SK-N-SH treated with all-trans-retinoic acid at 6 μM for 48 hours (cell line): ENCODE measurements around the gene GPRC6A.

ENCODE experiments used
- ATAC-seq: fragments of 200-7000 bp; cut with Tn5 transposase; 3 replicates; pipeline ENCODE4 v1.9.1; 2020; ENCODE audit warnings: mild to moderate bottlenecking, moderate library complexity
- ARNTL ChIP-seq: fragments of 450-650 bp; formaldehyde crosslinking; IDR thresholded peaks from 2 replicates; pipeline ENCODE4 v1.5.0; 2020; ENCODE audit warnings: low read depth, mild to moderate bottlenecking, moderate library complexity, borderline replicate concordance
- BACH2 ChIP-seq: fragments of 250-450 bp; sonication (Bioruptor Pico); IDR thresholded peaks from 2 replicates; pipeline ENCODE4 v1.9.0; 2021; ENCODE audit warnings: mild to moderate bottlenecking, borderline replicate concordance
- CSDC2 ChIP-seq: fragments of 250-450 bp; sonication (Bioruptor Pico); IDR thresholded peaks from 2 replicates; pipeline ENCODE4 v1.5.0; 2020; ENCODE audit warnings: mild to moderate bottlenecking, moderate library complexity
- ESRRG ChIP-seq: fragments of 250-450 bp; sonication (Bioruptor Pico); IDR thresholded peaks from 2 replicates; pipeline ENCODE4 v1.6.1; 2021; ENCODE audit warnings: mild to moderate bottlenecking
- GLIS3 ChIP-seq: fragments of 250-450 bp; sonication (Bioruptor Pico); IDR thresholded peaks from 2 replicates; pipeline ENCODE4 v1.5.0; 2020; ENCODE audit warnings: mild to moderate bottlenecking, moderate library complexity
- OSR1 ChIP-seq: fragments of 250-450 bp; sonication (Bioruptor Pico); IDR thresholded peaks from 2 replicates; pipeline ENCODE4 v1.8.0; 2022; ENCODE audit warnings: moderate library complexity, mild to moderate bottlenecking, inconsistent platforms
- PPARA ChIP-seq: fragments of 250-450 bp; sonication (Bioruptor Pico); IDR thresholded peaks from 2 replicates; pipeline ENCODE4 v1.5.0; 2020; ENCODE audit warnings: mild to moderate bottlenecking, borderline replicate concordance
- RARB ChIP-seq: fragments of 250-450 bp; sonication (Bioruptor Pico); IDR thresholded peaks from 2 replicates; pipeline ENCODE4 v1.8.0; 2021; ENCODE audit warnings: mild to moderate bottlenecking, moderate library complexity
- SNAI2 ChIP-seq: fragments of 250-450 bp; sonication (Bioruptor Pico); IDR thresholded peaks from 2 replicates; pipeline ENCODE4 v1.5.0; 2020; ENCODE audit warnings: mild to moderate bottlenecking, moderate library complexity
- TCF4 ChIP-seq: fragments of 250-450 bp; sonication (Bioruptor Pico); IDR thresholded peaks from 2 replicates; pipeline ENCODE4 v1.8.0; 2021; ENCODE audit warnings: mild to moderate bottlenecking, moderate library complexity, borderline replicate concordance
- ZC3H10 ChIP-seq: fragments of 250-450 bp; sonication (Bioruptor Pico); IDR thresholded peaks from 2 replicates; pipeline ENCODE4 v1.5.1; 2021; ENCODE audit warnings: mild to moderate bottlenecking, moderate library complexity
- ZFP3 ChIP-seq: fragments of 250-450 bp; sonication (Bioruptor Pico); IDR thresholded peaks from 2 replicates; pipeline ENCODE4 v1.5.0; 2020; ENCODE audit warnings: mild to moderate bottlenecking, moderate library complexity
- ZFP30 ChIP-seq: fragments of 450-650 bp; formaldehyde crosslinking; IDR thresholded peaks from 2 replicates; pipeline ENCODE4 v1.5.0; 2022; ENCODE audit warnings: mild to moderate bottlenecking, moderate library complexity
- ZNF565 ChIP-seq: fragments of 450-650 bp; formaldehyde crosslinking; conservative IDR thresholded peaks from 2 replicates; pipeline ENCODE4 v1.5.0; 2020; ENCODE audit warnings: low read depth, mild to moderate bottlenecking, moderate library complexity
- TF ChIP-seq, protein P1 (sequence below): fragments of 250-450 bp; sonication (Bioruptor Pico); IDR thresholded peaks from 2 replicates; pipeline ENCODE4 v1.5.1; 2020; ENCODE audit warnings: low read depth, mild to moderate bottlenecking, moderate library complexity
- TF ChIP-seq, protein P2 (sequence below): fragments of 250-450 bp; sonication (Bioruptor Pico); IDR thresholded peaks from 2 replicates; pipeline ENCODE4 v1.8.0; 2021; ENCODE audit warnings: low read depth, mild to moderate bottlenecking, moderate library complexity, borderline replicate concordance
- TF ChIP-seq, protein P3 (sequence below): fragments of 250-450 bp; sonication (Bioruptor Pico); IDR thresholded peaks from 2 replicates; pipeline ENCODE4 v1.5.1; 2021; ENCODE audit warnings: mild to moderate bottlenecking, moderate library complexity
- TF ChIP-seq, protein P4 (sequence below): fragments of 250-450 bp; sonication (Bioruptor Pico); IDR thresholded peaks from 2 replicates; pipeline ENCODE4 v1.5.0; 2020; ENCODE audit warnings: mild to moderate bottlenecking, moderate library complexity
- TF ChIP-seq, protein P5 (sequence below): fragments of 250-450 bp; sonication (Bioruptor Pico); IDR thresholded peaks from 2 replicates; pipeline ENCODE4 v1.8.0; 2020; ENCODE audit warnings: mild to moderate bottlenecking, moderate library complexity, borderline replicate concordance

The GPRC6A gene

DNA sequence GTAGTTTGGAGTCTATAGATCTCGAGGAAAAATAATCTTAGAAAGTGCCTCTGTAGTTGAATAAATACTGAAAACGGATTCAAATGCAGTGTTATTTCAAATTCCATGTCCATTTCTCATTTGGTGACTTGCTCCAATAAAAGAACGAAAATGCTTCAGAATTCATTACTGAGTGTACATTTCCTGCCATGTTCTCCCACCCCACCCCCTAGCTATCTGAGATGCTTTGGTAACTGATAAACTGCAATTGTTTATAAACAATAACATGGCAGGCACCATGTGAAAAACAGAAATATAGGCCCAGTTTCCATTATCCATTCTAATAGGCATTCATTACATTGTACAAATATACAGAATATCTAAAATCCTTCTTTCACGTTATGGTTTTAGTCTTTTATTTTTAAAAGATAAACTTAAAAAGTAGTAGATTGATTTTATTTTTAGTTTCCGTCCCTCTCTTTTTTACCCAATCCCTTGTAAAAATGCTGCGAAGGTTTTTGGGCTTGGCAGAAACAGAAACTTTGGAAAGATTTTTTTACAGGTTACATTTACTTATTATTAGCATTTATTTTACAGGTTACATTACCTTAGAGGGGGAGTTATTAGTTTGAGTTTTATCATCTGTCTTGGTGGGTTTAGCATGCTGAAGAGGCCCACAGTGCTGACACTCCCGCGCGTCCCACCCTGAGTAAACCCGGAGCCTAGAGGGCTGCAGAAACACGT is 64.8 kb downstream of the GPRC6A start:
- ATAC-seq: no peak

DNA sequence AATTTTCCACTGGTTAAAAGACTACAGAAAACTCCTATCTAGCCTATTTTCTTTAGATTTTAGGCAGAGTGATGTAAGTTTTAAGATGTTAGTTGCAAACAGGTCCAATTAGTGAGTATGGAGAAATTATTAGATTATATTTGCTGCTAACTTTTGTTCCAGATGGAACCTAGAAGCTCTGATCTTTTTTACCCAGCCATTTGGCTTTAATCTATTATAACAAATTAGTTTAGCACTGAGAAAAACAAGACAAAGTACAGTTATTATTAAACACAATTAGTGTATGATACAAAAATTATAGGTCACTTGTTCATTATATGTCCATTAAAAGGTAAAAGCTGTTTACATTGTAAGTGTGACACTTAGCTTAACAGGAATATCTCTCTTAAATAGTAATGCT is 65.8 kb downstream of the GPRC6A start:
- TF ChIP-seq TCF4 (CRISPR knock-in tag): peak; percentile 85
- TF ChIP-seq GLIS3 (CRISPR knock-in tag): no peak
- no peak for ATAC-seq

More for the DNA sequence above, 64.8 kb downstream of the GPRC6A start:
- TF ChIP-seq ARNTL (CRISPR knock-in tag): no peak
- TF ChIP-seq, protein P1, sequence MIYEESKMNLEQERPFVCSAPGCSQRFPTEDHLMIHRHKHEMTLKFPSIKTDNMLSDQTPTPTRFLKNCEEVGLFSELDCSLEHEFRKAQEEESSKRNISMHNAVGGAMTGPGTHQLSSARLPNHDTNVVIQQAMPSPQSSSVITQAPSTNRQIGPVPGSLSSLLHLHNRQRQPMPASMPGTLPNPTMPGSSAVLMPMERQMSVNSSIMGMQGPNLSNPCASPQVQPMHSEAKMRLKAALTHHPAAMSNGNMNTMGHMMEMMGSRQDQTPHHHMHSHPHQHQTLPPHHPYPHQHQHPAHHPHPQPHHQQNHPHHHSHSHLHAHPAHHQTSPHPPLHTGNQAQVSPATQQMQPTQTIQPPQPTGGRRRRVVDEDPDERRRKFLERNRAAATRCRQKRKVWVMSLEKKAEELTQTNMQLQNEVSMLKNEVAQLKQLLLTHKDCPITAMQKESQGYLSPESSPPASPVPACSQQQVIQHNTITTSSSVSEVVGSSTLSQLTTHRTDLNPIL: no peak
- no peak for TF ChIP-seq ZNF565 (CRISPR knock-in tag)
- TF ChIP-seq PPARA (CRISPR knock-in tag): no peak
- TF ChIP-seq, protein P2, sequence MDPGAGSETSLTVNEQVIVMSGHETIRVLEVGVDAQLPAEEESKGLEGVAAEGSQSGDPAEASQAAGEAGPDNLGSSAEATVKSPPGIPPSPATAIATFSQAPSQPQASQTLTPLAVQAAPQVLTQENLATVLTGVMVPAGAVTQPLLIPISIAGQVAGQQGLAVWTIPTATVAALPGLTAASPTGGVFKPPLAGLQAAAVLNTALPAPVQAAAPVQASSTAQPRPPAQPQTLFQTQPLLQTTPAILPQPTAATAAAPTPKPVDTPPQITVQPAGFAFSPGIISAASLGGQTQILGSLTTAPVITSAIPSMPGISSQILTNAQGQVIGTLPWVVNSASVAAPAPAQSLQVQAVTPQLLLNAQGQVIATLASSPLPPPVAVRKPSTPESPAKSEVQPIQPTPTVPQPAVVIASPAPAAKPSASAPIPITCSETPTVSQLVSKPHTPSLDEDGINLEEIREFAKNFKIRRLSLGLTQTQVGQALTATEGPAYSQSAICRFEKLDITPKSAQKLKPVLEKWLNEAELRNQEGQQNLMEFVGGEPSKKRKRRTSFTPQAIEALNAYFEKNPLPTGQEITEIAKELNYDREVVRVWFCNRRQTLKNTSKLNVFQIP (CRISPR knock-in tag): no peak
- no peak for TF ChIP-seq ZC3H10 (CRISPR knock-in tag)
- TF ChIP-seq RARB: no peak
- TF ChIP-seq, protein P3, sequence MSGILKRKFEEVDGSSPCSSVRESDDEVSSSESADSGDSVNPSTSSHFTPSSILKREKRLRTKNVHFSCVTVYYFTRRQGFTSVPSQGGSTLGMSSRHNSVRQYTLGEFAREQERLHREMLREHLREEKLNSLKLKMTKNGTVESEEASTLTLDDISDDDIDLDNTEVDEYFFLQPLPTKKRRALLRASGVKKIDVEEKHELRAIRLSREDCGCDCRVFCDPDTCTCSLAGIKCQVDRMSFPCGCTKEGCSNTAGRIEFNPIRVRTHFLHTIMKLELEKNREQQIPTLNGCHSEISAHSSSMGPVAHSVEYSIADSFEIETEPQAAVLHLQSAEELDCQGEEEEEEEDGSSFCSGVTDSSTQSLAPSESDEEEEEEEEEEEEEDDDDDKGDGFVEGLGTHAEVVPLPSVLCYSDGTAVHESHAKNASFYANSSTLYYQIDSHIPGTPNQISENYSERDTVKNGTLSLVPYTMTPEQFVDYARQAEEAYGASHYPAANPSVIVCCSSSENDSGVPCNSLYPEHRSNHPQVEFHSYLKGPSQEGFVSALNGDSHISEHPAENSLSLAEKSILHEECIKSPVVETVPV: no peak
- TF ChIP-seq ESRRG (CRISPR knock-in tag): no peak
- no peak for TF ChIP-seq OSR1 (CRISPR knock-in tag)
- no peak for TF ChIP-seq ZFP3
- no peak for TF ChIP-seq TCF4 (CRISPR knock-in tag)
- TF ChIP-seq GLIS3 (CRISPR knock-in tag): no peak
- TF ChIP-seq BACH2: no peak
- TF ChIP-seq ZFP30 (CRISPR knock-in tag): no peak
- TF ChIP-seq, protein P4, sequence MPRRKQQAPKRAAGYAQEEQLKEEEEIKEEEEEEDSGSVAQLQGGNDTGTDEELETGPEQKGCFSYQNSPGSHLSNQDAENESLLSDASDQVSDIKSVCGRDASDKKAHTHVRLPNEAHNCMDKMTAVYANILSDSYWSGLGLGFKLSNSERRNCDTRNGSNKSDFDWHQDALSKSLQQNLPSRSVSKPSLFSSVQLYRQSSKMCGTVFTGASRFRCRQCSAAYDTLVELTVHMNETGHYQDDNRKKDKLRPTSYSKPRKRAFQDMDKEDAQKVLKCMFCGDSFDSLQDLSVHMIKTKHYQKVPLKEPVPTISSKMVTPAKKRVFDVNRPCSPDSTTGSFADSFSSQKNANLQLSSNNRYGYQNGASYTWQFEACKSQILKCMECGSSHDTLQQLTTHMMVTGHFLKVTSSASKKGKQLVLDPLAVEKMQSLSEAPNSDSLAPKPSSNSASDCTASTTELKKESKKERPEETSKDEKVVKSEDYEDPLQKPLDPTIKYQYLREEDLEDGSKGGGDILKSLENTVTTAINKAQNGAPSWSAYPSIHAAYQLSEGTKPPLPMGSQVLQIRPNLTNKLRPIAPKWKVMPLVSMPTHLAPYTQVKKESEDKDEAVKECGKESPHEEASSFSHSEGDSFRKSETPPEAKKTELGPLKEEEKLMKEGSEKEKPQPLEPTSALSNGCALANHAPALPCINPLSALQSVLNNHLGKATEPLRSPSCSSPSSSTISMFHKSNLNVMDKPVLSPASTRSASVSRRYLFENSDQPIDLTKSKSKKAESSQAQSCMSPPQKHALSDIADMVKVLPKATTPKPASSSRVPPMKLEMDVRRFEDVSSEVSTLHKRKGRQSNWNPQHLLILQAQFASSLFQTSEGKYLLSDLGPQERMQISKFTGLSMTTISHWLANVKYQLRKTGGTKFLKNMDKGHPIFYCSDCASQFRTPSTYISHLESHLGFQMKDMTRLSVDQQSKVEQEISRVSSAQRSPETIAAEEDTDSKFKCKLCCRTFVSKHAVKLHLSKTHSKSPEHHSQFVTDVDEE: no peak
- no peak for TF ChIP-seq CSDC2
- TF ChIP-seq SNAI2 (CRISPR knock-in tag): no peak

DNA sequence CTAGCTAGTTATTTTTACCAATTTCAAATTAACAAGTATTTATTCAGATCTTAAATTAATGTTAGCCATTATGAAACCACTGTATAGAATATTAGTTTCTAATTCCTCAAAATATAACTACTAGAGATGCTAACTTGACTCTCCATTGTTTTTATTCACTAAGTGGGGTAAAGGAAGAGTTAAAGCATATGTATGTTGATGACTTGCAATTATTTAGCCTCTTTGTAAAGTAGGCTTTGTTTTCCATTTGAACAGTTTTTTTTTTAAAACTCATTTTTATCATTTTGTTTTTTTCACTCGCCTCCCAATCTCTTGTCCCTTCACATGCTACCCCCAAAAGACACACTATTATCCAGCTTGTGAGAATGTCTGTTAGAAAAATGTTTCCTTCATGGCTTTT is 66.6 kb downstream of the GPRC6A start:
- no peak for ATAC-seq
- TF ChIP-seq, protein P3: no peak
- TF ChIP-seq, protein P5, sequence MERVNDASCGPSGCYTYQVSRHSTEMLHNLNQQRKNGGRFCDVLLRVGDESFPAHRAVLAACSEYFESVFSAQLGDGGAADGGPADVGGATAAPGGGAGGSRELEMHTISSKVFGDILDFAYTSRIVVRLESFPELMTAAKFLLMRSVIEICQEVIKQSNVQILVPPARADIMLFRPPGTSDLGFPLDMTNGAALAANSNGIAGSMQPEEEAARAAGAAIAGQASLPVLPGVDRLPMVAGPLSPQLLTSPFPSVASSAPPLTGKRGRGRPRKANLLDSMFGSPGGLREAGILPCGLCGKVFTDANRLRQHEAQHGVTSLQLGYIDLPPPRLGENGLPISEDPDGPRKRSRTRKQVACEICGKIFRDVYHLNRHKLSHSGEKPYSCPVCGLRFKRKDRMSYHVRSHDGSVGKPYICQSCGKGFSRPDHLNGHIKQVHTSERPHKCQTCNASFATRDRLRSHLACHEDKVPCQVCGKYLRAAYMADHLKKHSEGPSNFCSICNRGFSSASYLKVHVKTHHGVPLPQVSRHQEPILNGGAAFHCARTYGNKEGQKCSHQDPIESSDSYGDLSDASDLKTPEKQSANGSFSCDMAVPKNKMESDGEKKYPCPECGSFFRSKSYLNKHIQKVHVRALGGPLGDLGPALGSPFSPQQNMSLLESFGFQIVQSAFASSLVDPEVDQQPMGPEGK (CRISPR knock-in tag): no peak
- TF ChIP-seq CSDC2 (no peak), ESRRG (CRISPR knock-in tag) (no peak), ARNTL (CRISPR knock-in tag) (no peak)
- TF ChIP-seq, protein P2 (CRISPR knock-in tag): no peak
